Calu3 (cell line): ENCODE data around the gene ZNF341. TPM values are rescaled to one million over a fixed set of nuclear protein-coding genes. Genes with fewer than 3 reads are reported as not detected.
"Not testable (repeated sequence)": the region's sequence is repeated elsewhere in the genome, so short reads cannot be mapped to it uniquely, and the experiment has no call there.

Experiments
- BruUV-seq: library from RNA; stranded (reverse); fragments of 400-500 nt; replicated peaks from 2 replicates; lab custom pipeline; 2021; lab: Mats Ljungman, UMichigan
- CTCF ChIA-PET: fragments of 300-600 bp; sonication (Branson Sonifier 250); formaldehyde crosslinking; loops from one replicate; lab custom pipeline; 2022; ENCODE audit warnings: antibody characterized with exemption; lab: Charles Lee
- DNase-seq: peaks from one replicate; pipeline ENCODE4 v3.0.0; 2022
- H3K27ac Mint-ChIP-seq: one replicate; pipeline ENCODE4 v1.8.0; 2022; ENCODE audit warnings: mixed read lengths; ENCODE audit not compliant: unreplicated experiment
- H3K27me3 Mint-ChIP-seq: one replicate; pipeline ENCODE4 v1.8.0; 2022; ENCODE audit warnings: mixed read lengths; ENCODE audit not compliant: unreplicated experiment
- H3K36me3 Mint-ChIP-seq: one replicate; pipeline ENCODE4 v1.8.0; 2022; ENCODE audit warnings: mild to moderate bottlenecking, moderate library complexity, mixed read lengths; ENCODE audit not compliant: insufficient read depth, unreplicated experiment
- H3K4me1 Mint-ChIP-seq: one replicate; pipeline ENCODE4 v1.8.0; 2022; ENCODE audit warnings: mild to moderate bottlenecking, low read depth, mixed read lengths; ENCODE audit not compliant: unreplicated experiment
- H3K4me3 Mint-ChIP-seq: one replicate; pipeline ENCODE4 v1.8.0; 2022; ENCODE audit warnings: mild to moderate bottlenecking, low read depth, moderate library complexity, mixed read lengths; ENCODE audit not compliant: unreplicated experiment
- H3K9me3 Mint-ChIP-seq: one replicate; pipeline ENCODE4 v1.8.0; 2022; ENCODE audit warnings: low read depth, mixed read lengths; ENCODE audit not compliant: unreplicated experiment
- CTCF ChIP-seq: fragments of 200-600 bp; IDR thresholded peaks from one replicate; pipeline ENCODE4 v1.8.0; 2022; ENCODE audit warnings: antibody characterized with exemption; ENCODE audit not compliant: unreplicated experiment
- intact Hi-C: fragments of 100-400 bp; cut with micrococcal nuclease; formaldehyde crosslinking; loops from one replicate; pipeline ENCODE4 v1.10.0; 2022; ENCODE audit not compliant: unreplicated experiment
- total RNA-seq: library from RNA; stranded (reverse); gene quantifications from 2 replicates; pipeline ENCODE4 v1.2.3, GENCODE V29; 2022

ZNF341 gene
- total RNA-seq, 1 experiment from 2014 or later: 12.9 TPM

DNA sequence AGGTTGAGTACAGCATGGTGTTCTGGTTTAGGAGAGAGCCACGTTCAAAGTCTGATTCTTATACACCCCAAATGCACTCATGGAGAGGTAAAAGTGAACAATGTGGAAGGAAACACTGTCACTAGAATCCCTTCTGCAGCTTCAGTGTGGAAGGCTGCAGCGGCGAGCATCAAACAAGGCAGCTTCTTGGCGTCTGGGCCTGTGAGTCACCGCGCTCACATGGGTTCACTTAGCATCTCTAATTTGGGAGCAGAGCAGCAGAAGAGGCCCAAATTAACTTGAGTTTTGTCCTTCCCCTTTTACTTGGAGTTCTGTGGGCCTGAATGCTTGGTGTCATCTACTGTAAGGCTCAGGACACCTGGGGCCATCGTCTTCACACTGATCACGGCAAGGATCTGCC, 34.7 kb upstream of the ZNF341 start:
- peaks cover 9% of the 10 kb centered on the region for H3K36me3 Mint-ChIP-seq
- no peak overlapping the region for H3K4me3 Mint-ChIP-seq
- H3K27ac Mint-ChIP-seq: no peak overlapping the region
- no peaks in the 10 kb centered on the region for H3K4me1 Mint-ChIP-seq
- no TSS peak for BruUV-seq
- TF ChIP-seq CTCF: no peak
- CTCF ChIA-PET: interaction anchor here (0.6 to 1.3 kb wide), 4 partner anchors 9 to 93 kb away, joined by 3 read pairs; no protein-coding TSS in a partner anchor
- no peak for DNase-seq
- intact Hi-C loops: no loop called here
- H3K9me3 Mint-ChIP-seq: peaks cover 2% of the 10 kb centered on the region
- no peaks in the 10 kb centered on the region for H3K27me3 Mint-ChIP-seq

DNA sequence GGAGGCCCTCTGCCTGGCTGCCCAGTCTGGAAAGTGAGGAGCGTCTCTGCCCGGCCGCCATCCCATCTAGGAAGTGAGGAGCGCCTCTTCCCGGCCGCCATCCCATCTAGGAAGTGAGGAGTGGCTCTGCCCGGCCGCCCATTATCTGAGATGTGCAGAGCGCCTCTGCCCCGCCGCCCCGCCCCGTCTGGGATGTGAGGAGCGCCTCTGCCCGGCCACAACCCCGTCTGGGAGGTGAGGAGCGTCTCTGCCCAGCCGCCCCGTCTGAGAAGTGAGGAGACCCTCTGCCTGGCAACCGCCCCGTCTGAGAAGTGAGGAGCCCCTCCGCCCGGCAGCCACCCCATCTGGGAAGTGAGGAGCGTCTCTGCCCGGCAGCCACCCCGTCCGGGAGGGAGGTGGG, 32.8 kb upstream of the ZNF341 start:
- H3K27me3 Mint-ChIP-seq, H3K27ac Mint-ChIP-seq, H3K9me3 Mint-ChIP-seq, DNase-seq, H3K4me1 Mint-ChIP-seq, CTCF ChIA-PET, H3K4me3 Mint-ChIP-seq, BruUV-seq, intact Hi-C loops: not testable (repeated sequence)
- H3K36me3 Mint-ChIP-seq: peaks cover 12% of the 10 kb centered on the region

- H3K9me3 Mint-ChIP-seq, H3K4me3 Mint-ChIP-seq, BruUV-seq, intact Hi-C loops, H3K27ac Mint-ChIP-seq, CTCF ChIA-PET, H3K4me1 Mint-ChIP-seq, DNase-seq, H3K27me3 Mint-ChIP-seq: not testable (repeated sequence)
- H3K36me3 Mint-ChIP-seq: peaks cover 12% of the 10 kb centered on the region
Observed at GRCh38 chr20:33700696-33701441, 30.9 kb upstream of the ZNF341 start.

DNA sequence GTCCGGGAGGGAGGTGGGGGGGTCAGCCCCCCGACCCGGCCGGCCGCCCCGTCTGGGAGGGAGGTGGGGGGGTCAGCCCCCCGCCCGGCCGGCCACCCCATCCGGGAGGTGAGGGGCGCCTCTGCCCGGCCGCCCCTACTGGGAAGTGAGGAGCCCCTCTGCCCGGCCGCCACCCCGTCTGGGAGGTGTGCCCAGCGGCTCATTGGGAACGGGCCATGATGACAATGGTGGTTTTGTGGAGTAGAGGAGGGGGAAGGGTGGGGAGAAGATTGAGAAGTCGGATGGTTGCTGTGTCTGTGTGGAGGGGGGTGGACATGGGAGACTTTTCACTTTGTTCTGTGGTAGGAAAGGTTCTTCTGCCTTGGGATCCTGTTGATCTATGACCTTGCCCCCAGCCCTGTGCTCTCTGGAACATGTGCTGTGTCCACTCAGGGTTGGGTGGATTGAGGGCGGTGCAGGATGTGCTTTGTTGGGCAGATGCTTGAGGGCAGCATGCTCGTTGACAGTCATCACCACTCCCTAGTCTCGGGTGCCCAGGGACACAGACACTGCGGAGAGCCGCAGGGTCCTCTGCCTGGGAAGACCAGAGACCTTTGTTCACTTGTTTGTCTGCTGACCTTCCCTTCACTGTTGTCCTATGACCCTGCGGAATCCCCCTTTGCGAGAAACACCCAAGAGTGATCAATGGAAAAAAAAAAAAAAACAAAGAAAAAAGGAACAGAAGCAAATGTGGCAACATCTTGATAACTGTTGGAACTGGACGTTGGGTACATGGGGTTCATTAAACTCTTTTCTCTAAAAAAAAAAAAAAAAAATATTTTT, 30.0 kb upstream of the ZNF341 start:
- CTCF ChIA-PET: no interaction called here
- TF ChIP-seq CTCF: no peak
- H3K27ac Mint-ChIP-seq: no peak overlapping the region
- H3K4me1 Mint-ChIP-seq: no peaks in the 10 kb centered on the region
- H3K27me3 Mint-ChIP-seq: no peaks in the 10 kb centered on the region
- no peak for DNase-seq
- H3K4me3 Mint-ChIP-seq: no peak overlapping the region
- BruUV-seq: no TSS peak
- intact Hi-C loops: no loop called here
- H3K9me3 Mint-ChIP-seq: peaks cover 2% of the 10 kb centered on the region
- peaks cover 12% of the 10 kb centered on the region for H3K36me3 Mint-ChIP-seq

DNA sequence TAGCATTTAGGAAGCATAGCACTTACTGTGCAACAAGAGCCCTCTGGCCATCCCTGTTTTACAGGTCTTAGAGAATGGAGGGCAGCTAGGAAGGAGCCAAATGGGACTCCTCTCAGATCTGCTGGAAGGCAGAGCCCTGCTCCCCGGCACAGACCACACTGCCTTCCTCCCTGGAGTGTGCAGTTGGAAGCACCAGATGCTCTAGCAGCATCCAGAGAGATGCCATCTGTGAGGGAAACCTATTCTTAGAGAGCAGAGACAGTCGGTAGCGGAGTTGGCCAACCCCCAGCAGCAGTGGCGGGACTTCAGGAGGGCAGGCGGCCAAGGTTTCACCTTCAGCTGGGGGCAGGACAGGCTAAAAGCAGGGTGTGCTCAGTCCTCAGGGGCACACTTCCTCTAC, 28.9 kb upstream of the ZNF341 start:
- no peak for TF ChIP-seq CTCF
- Mint-ChIP-seq H3K27me3 (no peaks in the 10 kb centered on the region), H3K4me3 (no peak overlapping the region), H3K36me3 (peaks cover 22% of the 10 kb centered on the region), H3K4me1 (no peaks in the 10 kb centered on the region), H3K9me3 (peaks cover 2% of the 10 kb centered on the region), H3K27ac (no peak overlapping the region)
- no TSS peak for BruUV-seq
- CTCF ChIA-PET: no interaction called here
- DNase-seq: no peak
- intact Hi-C loops: no loop called here
